Skeletal muscle tissue (tissue), 4 donors: ENCODE measurements around the gene TAS2R13. TPM values are rescaled to one million over a fixed set of nuclear protein-coding genes. Genes with fewer than 3 reads are reported as not detected.

Experiments used
- H3K27ac ChIP-seq: one replicate; pipeline ENCODE4 v1.7.0; 2013; ENCODE audit warnings: mild to moderate bottlenecking, low read depth, low read length, inconsistent platforms
- H3K27me3 ChIP-seq, 3 donors: one replicate each; pipeline ENCODE4 v1.7.0; 2013; ENCODE audit warnings: low read length in 3 of 3; ENCODE audit not compliant: control insufficient read depth in 3 of 3, insufficient read depth in 3 of 3
- H3K36me3 ChIP-seq, 3 donors: one replicate each; pipeline ENCODE4 v1.7.0; 2013; ENCODE audit warnings: low read length in 3 of 3; ENCODE audit not compliant: control insufficient read depth in 3 of 3, insufficient read depth in 3 of 3
- H3K4me1 ChIP-seq, 3 donors: one replicate each; pipeline ENCODE4 v1.7.0; 2013; ENCODE audit warnings: low read length in 3 of 3, mild to moderate bottlenecking in 3 of 3; ENCODE audit not compliant: control insufficient read depth in 3 of 3, insufficient read depth in 3 of 3
- H3K4me3 ChIP-seq, 3 donors: one replicate each; pipeline ENCODE4 v1.7.0; 2013; ENCODE audit warnings: low read length in 3 of 3
- H3K9ac ChIP-seq, 3 donors: one replicate each; pipeline ENCODE4 v1.7.0; 2013; ENCODE audit warnings: low read length in 3 of 3, mild to moderate bottlenecking in 3 of 3, moderate library complexity in 2 of 3, low read depth in 1 of 3
- H3K9me3 ChIP-seq, 3 donors: one replicate each; pipeline ENCODE4 v1.7.0; 2013; ENCODE audit warnings: low read length in 3 of 3; ENCODE audit not compliant: control insufficient read depth in 3 of 3
- total RNA-seq: library from RNA; depleted of rRNA; stranded (reverse); fragments of >200 nt; gene quantifications from one replicate; pipeline ENCODE4 v1.2.3, GENCODE V29; 2014
- donor health status: Osteomylitis.

The TAS2R13 gene
- total RNA-seq, 1 donor from 2014 or later: 4.2 TPM

GRCh38 chr12:10889226-10889625 is 20.1 kb downstream of the TAS2R13 start:
- peaks cover 0 to 3% (median 0%) of the 10 kb centered on the region in 3 donors for H3K36me3 ChIP-seq
- no peak overlapping the region for H3K27ac ChIP-seq
- H3K9me3 ChIP-seq: no peaks in the 10 kb centered on the region
- no peak overlapping the region for H3K4me3 ChIP-seq
- H3K27me3 ChIP-seq: no peaks in the 10 kb centered on the region
- no peak overlapping the region for H3K9ac ChIP-seq
- H3K4me1 ChIP-seq: no peaks in the 10 kb centered on the region

- no peaks in the 10 kb centered on the region for H3K9me3 ChIP-seq
- no peaks in the 10 kb centered on the region for H3K4me1 ChIP-seq
- H3K27ac ChIP-seq: no peak within 1 kb of the TSS
- H3K27me3 ChIP-seq: no peaks in the 10 kb centered on the region
- peaks cover 0 to 6% (median 3%) of the 10 kb centered on the region in 3 donors for H3K36me3 ChIP-seq
- no peak within 1 kb of the TSS for H3K4me3 ChIP-seq
- no peak within 1 kb of the TSS for H3K9ac ChIP-seq
These were observed 25.2 kb downstream of the TAS2R13 start, which contains the start of gene PRH1 for GRCh38 chr12:10884086-10884725. PRH1 (minus strand) TSS chr12:10884255; CDS start chr12:10884217, 38 bp downstream.

GRCh38 chr12:10873378-10873777 is 36.0 kb downstream of the TAS2R13 start:
- H3K9me3 ChIP-seq: no peaks in the 10 kb centered on the region
- peaks cover 0 to 6% (median 5%) of the 10 kb centered on the region in 3 donors for H3K36me3 ChIP-seq
- no peaks in the 10 kb centered on the region for H3K27me3 ChIP-seq
- H3K4me3 ChIP-seq: no peak overlapping the region
- H3K27ac ChIP-seq: no peak overlapping the region
- H3K9ac ChIP-seq: no peak overlapping the region
- H3K4me1 ChIP-seq: no peaks in the 10 kb centered on the region

- no peak overlapping the region for H3K27ac ChIP-seq
- no peak overlapping the region for H3K4me3 ChIP-seq
- H3K9ac ChIP-seq: no peak overlapping the region
- no peaks in the 10 kb centered on the region for H3K4me1 ChIP-seq
- H3K36me3 ChIP-seq: no peaks in the 10 kb centered on the region
- H3K27me3 ChIP-seq: no peaks in the 10 kb centered on the region
- no peaks in the 10 kb centered on the region for H3K9me3 ChIP-seq
These were observed 42.0 kb downstream of the TAS2R13 start for GRCh38 chr12:10867381-10867780.

- no peak overlapping the region for H3K27ac ChIP-seq
- no peak overlapping the region for H3K9ac ChIP-seq
- no peaks in the 10 kb centered on the region for H3K36me3 ChIP-seq
- H3K27me3 ChIP-seq: no peaks in the 10 kb centered on the region
- no peaks in the 10 kb centered on the region for H3K4me1 ChIP-seq
- H3K9me3 ChIP-seq: peaks cover 0 to 3% (median 0%) of the 10 kb centered on the region in 3 donors
- no peak overlapping the region for H3K4me3 ChIP-seq
These were observed 45.7 kb downstream of the TAS2R13 start for GRCh38 chr12:10863512-10864218.

GRCh38 chr12:10861366-10861765 is 48.0 kb downstream of the TAS2R13 start:
- Histone ChIP-seq H3K9me3 (peaks cover 0 to 3% (median 0%) of the 10 kb centered on the region in 3 donors), H3K27me3 (no peaks in the 10 kb centered on the region), H3K27ac (no peak overlapping the region), H3K36me3 (peaks cover 0 to 5% (median 0%) of the 10 kb centered on the region in 3 donors), H3K4me1 (no peaks in the 10 kb centered on the region), H3K9ac (no peak overlapping the region), H3K4me3 (no peak overlapping the region)

Other genes starting within 250 kb of the TAS2R13 start
- gene STYK1, start 235.5 kb downstream of the TAS2R13 start, total RNA-seq: not detected
- gene YBX3, start 186.2 kb downstream of the TAS2R13 start, total RNA-seq: 172 TPM
- gene TAS2R7, start 106.9 kb downstream of the TAS2R13 start, total RNA-seq: not detected
- not detected for gene TAS2R8, start 102.3 kb downstream of the TAS2R13 start, total RNA-seq
- 0.52 TPM for gene TAS2R9, start 99.4 kb downstream of the TAS2R13 start, total RNA-seq
- 2.1 TPM for gene TAS2R10, start 83.2 kb downstream of the TAS2R13 start, total RNA-seq
- gene PRR4, start 60.1 kb downstream of the TAS2R13 start, total RNA-seq: 2.6 TPM
- gene PRH1, start 25.3 kb downstream of the TAS2R13 start, total RNA-seq: 31.8 TPM
- gene PRH2, start 19.7 kb upstream of the TAS2R13 start, total RNA-seq: not detected
- 6.8 TPM for gene TAS2R14, start 29.7 kb upstream of the TAS2R13 start, total RNA-seq
- gene TAS2R50, start 77.3 kb upstream of the TAS2R13 start, total RNA-seq: 7.8 TPM
- 6.3 TPM for gene TAS2R20, start 88.7 kb upstream of the TAS2R13 start, total RNA-seq
- gene TAS2R19, start 113.1 kb upstream of the TAS2R13 start, total RNA-seq: 9.9 TPM
- 8.9 TPM for gene TAS2R31, start 121.8 kb upstream of the TAS2R13 start, total RNA-seq
- 3.1 TPM for gene TAS2R46, start 152.7 kb upstream of the TAS2R13 start, total RNA-seq
- gene TAS2R43, start 182.8 kb upstream of the TAS2R13 start, total RNA-seq: 11.5 TPM
- 12.5 TPM for gene TAS2R30, start 225.1 kb upstream of the TAS2R13 start, total RNA-seq